ENCODE measurements around the gene HSPA5.
"Not testable (repeated sequence)": the region's sequence is repeated elsewhere in the genome, so short reads cannot be mapped to it uniquely, and the experiment has no call there.

The HSPA5 gene

DNA sequence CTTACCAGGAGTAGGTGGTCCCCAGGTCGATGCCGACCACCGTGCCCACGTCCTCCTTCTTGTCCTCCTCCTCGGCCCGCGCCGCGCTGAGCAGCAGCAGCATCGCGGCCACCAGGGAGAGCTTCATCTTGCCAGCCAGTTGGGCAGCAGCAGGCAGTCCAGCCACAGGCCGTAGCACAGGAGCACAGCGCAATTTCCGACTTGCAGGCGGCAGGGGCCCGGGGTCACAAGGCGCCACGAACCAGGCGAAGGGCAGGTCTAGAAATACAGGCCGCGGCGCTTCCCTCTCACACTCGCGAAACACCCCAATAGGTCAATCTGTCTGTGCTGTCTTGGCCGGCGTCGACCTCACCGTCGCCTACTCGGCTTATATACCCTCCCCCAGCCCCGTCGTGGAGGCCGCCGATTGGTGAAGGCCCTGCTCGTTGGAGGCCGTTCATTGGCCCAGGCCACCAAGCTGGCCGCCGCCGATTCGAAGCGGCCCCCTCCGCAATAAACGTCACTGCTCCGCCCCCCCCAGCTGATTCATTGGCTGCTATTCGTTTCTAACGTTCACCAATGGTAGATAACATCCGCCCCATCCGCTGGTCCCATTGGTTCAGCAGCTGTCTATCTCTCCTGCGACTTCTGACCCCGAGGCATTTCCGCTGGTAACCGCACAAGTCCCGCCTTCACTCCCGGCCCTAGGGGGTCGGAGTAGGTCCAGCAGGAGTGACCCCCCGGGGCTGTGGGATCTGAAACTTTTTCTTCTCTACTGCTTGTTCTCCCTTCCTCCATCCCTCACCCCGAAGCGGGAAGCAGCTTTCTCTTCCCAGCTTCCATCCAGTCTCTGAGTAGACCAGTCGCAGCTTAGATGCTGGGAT is at the start of gene HSPA5:
Gene HSPA5 (minus strand): TSS at position 344 of the 863 bp plus-strand sequence. CDS start 217 bp downstream, at position 127.
- Histone ChIP-seq H3K4me3 (ENCODE audit: low read length, poor library complexity, severe bottlenecking) (peak within 1 kb of the TSS; percentile 98), H2AFZ (ENCODE audit: low read length) (peak within 1 kb of the TSS; percentile 79), H4K20me1 (ENCODE audit: insufficient read depth, low read length, poor library complexity, severe bottlenecking) (peaks cover 48% of the 10 kb centered on the region), H3K9ac (ENCODE audit: low read depth, low read length, poor library complexity, severe bottlenecking) (peak within 1 kb of the TSS; percentile 100), H3F3A (ENCODE audit: low read depth) (no peaks in the 10 kb centered on the region), H3K27me3 (ENCODE audit: insufficient read depth, low read length, poor library complexity, severe bottlenecking) (no peaks in the 10 kb centered on the region), H3K79me2 (ENCODE audit: insufficient read depth, low read length) (peaks cover 57% of the 10 kb centered on the region), H3K9me2 (replicated peaks; ENCODE audit: low read depth, low read length) (no peaks in the 10 kb centered on the region), H3K4me1 (ENCODE audit: insufficient read depth, low read length, poor library complexity, severe bottlenecking) (peaks cover 38% of the 10 kb centered on the region), H3K9me3 (ENCODE audit: insufficient read depth, low read depth, low read length) (no peaks in the 10 kb centered on the region), H3K4me2 (ENCODE audit: low read depth, low read length, poor library complexity, severe bottlenecking) (peak within 1 kb of the TSS; percentile 98), H3K36me3 (ENCODE audit: insufficient read depth, low read length) (peaks cover 40% of the 10 kb centered on the region)
- TF ChIP-seq EZH2phosphoT487 (IDR thresholded peaks at IDR 0.05; ENCODE audit: borderline replicate concordance) (no peak), CTCF (conservative IDR thresholded peaks at IDR 0.05; ENCODE audit: low read length) (0 out of 2 replicates have a peak, but pooled peaks have one; percentile 12)

- not testable (repeated sequence) for H3K36me3 ChIP-seq (ENCODE audit: insufficient read depth, low read length); H3K27me3 ChIP-seq (ENCODE audit: insufficient read depth, low read length, poor library complexity, severe bottlenecking); H3K9me3 ChIP-seq (ENCODE audit: insufficient read depth, low read depth, low read length); H3K4me2 ChIP-seq (ENCODE audit: low read depth, low read length, poor library complexity, severe bottlenecking); H3K9me2 ChIP-seq (replicated peaks; ENCODE audit: low read depth, low read length); H3K4me1 ChIP-seq (ENCODE audit: insufficient read depth, low read length, poor library complexity, severe bottlenecking); H3F3A ChIP-seq (ENCODE audit: low read depth); H3K9ac ChIP-seq (ENCODE audit: low read depth, low read length, poor library complexity, severe bottlenecking); H2AFZ ChIP-seq (ENCODE audit: low read length); H3K4me3 ChIP-seq (ENCODE audit: low read length, poor library complexity, severe bottlenecking)
- Histone ChIP-seq H4K20me1 (ENCODE audit: insufficient read depth, low read length, poor library complexity, severe bottlenecking) (peaks cover 24% of the 10 kb centered on the region), H3K79me2 (ENCODE audit: insufficient read depth, low read length) (peaks cover 94% of the 10 kb centered on the region)
These were observed 45.8 kb upstream of the HSPA5 start for GRCh38 chr9:125286935-125287433.

DNA sequence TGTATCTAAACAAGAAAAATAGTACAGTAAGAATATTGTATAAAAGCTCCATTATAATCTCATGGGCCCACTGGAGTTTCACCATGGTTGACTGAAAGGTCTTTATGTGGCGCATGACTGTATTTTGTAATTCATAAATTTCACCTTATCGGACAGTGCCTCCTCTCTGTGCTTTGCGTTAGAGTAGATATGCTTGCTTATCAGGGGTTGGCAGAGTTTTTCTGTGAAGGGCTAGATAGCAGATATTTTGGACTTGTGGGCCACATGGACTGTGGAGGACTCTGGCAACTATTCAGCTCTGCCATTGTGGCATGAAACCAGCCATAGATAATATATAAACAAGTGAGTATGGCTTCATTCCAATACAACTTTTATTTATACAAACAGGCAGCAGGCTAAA is 43.7 kb upstream of the HSPA5 start:
- peaks cover 8% of the 10 kb centered on the region; the same call in 1 of the 2 replicates for H3K36me3 ChIP-seq (ENCODE audit: insufficient read depth, low read length)
- H3K79me2 ChIP-seq (ENCODE audit: insufficient read depth, low read length), result peaks cover 91% of the 10 kb centered on the region
- no peak overlapping the region for H2AFZ ChIP-seq (ENCODE audit: low read length)
- no peaks in the 10 kb centered on the region for H3K27me3 ChIP-seq (ENCODE audit: insufficient read depth, low read length, poor library complexity, severe bottlenecking)
- no peaks in the 10 kb centered on the region for H3K4me1 ChIP-seq (ENCODE audit: insufficient read depth, low read length, poor library complexity, severe bottlenecking)
- no peaks in the 10 kb centered on the region for H3K9me3 ChIP-seq (ENCODE audit: insufficient read depth, low read depth, low read length)
- H3K9ac ChIP-seq (ENCODE audit: low read depth, low read length, poor library complexity, severe bottlenecking), result no peak overlapping the region
- H3K4me3 ChIP-seq (ENCODE audit: low read length, poor library complexity, severe bottlenecking), result no peak overlapping the region
- H3K9me2 ChIP-seq (replicated peaks; ENCODE audit: low read depth, low read length), result no peaks in the 10 kb centered on the region
- TF ChIP-seq EZH2phosphoT487 (IDR thresholded peaks at IDR 0.05; ENCODE audit: borderline replicate concordance), result no peak
- no peak for TF ChIP-seq CTCF (conservative IDR thresholded peaks at IDR 0.05; ENCODE audit: low read length)
- H4K20me1 ChIP-seq (ENCODE audit: insufficient read depth, low read length, poor library complexity, severe bottlenecking), result peaks cover 26% of the 10 kb centered on the region
- H3F3A ChIP-seq (ENCODE audit: low read depth), result no peaks in the 10 kb centered on the region
- H3K4me2 ChIP-seq (ENCODE audit: low read depth, low read length, poor library complexity, severe bottlenecking), result no peak overlapping the region
